GM21529 (cell line): ENCODE data around the gene MGMT.
A peak's percentile ranks its signal among the peaks of the same experiment; 100 is the strongest.

ENCODE experiments used
- ATAC-seq: cut with Tn5 transposase; IDR thresholded peaks from one replicate; pipeline ENCODE4 v1.9.1; 2021; ENCODE audit not compliant: unreplicated experiment

MGMT gene

DNA sequence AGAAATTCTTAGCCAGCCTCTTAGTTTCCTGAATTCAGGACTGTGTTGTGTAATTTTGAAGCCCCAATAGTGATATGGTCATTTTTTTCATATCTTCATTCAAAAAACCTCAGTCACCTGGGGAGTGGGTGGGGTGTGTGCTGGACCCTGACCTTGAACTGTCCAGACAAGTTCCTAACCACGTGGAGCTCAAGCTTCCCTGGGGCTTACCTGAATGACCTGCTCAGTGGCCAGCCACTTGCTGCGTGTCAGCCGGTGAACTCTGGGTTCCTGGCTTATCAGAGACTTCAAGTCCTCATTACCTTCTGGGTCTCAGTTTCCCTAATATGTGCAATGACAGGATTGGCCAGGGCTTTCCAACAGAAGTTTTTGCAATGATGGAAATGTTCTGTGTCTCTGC lies 27.1 kb downstream of the MGMT start:
- ATAC-seq, result no peak

GRCh38 chr10:129494740-129495139 lies 27.7 kb downstream of the MGMT start:
- ATAC-seq, result no peak

DNA sequence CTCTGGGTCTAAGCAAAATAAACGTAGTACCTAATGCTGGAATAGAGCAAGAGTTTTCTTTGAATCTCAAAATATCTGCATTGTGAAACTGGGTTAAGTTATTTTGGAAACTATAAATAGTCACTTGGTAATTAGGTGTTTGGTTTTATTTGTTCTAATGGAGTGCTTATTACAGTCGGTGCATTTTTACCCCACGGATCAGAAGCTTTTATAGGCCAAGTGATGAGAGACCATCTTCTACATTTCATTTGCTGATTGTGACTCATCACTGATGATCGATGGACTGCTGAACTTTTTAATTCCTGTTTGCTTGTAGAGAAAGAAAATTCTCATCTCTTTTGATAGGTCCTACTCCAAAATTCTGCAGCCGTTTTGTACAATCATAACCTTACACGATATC lies 28.2 kb downstream of the MGMT start:
- no peak for ATAC-seq

DNA sequence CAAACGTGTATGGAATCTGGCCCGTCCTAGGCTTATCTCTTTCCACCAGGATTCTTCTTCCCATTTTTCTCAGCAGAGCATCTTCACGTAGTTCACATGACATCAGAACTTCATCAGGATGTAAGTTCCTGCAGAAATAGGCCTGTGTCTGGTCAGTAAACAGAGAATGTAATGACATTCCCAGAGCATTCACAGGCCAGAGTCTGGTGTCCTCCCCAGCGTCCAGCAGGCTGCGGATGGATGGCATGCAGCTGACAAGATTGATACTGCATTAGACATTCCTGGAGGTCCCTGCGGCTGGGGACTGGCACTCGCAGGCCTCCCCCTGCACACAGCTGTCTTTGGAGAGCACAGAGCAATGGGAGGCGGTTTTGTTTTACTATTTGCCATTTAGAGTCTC lies 28.7 kb downstream of the MGMT start:
- ATAC-seq, result no peak

DNA sequence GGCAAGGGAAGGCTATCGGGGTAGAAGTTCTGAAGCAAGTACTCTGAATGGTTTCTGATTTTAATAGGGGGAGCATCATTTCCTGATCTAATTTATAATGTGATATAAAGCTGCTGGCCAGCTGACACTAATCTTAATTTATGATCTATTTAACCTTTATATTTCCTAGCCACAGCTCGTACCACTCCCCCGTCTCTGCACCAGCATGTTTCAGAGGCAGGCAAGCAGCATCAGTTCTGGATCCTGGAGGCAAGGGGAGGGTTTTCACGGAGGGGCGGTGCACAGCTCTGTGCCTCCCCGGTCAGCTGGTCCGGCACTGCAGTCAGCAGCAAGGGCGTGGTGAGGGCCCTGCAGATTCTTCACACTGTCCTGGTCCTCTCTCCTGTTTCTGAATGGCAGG lies 30.0 kb downstream of the MGMT start:
- ATAC-seq, result no peak

DNA sequence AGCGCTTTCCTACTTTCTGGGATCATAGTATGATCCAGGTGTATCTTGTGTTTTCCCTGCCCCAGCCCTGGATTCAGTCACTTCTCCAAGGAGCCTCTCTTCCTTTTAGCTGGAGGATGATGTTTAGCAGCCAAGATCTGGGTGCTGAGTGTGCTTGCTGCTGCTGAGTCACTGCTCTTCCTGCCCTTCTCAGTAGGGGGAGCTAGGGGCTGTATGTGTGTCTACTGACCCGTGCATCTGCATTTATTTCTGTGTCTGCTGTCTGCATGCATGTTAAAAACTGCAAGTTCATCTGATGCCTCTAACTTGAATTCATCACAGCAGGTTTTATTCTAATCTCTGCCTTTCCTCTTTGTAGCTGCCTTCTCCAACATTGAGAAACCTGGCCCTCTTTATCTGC lies 31.6 kb downstream of the MGMT start:
- no peak for ATAC-seq

DNA sequence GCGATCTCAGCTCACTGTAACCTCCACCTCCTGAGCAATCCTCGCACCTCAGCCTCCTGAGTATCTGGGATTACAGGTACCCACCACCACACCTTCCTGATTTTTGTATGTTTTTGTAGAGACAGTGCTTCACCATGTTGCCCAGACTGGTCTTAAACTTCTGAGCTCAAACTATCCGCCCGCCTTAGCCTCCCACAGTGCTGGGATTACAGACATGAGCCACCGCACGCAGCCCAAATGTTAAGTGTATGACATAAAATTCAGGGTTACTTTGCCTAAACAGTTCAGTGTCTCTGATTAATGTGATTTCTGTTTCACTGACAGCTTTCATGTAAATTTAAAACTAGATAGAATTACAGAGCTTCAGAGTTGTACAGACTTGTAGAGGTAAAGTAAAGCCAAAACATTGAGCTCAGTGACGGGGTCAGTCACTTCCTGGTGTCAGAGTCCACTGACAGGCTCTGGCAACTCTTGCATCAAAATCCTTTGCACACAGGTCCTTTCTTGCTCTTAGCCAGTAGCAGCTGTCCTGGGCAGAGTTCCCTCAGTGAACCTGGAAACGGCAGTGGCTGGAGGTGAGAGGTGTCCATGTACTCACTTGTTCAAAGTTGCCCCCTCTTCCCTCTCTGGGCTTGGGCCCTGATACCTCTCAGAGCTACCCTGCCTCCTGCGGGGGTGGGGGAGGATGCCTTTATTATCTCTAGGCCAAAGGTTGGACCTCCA lies 33.7 kb downstream of the MGMT start:
- no peak for ATAC-seq

- ATAC-seq, result peak; percentile 97
These were observed 34.8 kb downstream of the MGMT start for GRCh38 chr10:129501652-129502436.

- ATAC-seq, result no peak
These were observed 35.4 kb downstream of the MGMT start for GRCh38 chr10:129502448-129502847.

DNA sequence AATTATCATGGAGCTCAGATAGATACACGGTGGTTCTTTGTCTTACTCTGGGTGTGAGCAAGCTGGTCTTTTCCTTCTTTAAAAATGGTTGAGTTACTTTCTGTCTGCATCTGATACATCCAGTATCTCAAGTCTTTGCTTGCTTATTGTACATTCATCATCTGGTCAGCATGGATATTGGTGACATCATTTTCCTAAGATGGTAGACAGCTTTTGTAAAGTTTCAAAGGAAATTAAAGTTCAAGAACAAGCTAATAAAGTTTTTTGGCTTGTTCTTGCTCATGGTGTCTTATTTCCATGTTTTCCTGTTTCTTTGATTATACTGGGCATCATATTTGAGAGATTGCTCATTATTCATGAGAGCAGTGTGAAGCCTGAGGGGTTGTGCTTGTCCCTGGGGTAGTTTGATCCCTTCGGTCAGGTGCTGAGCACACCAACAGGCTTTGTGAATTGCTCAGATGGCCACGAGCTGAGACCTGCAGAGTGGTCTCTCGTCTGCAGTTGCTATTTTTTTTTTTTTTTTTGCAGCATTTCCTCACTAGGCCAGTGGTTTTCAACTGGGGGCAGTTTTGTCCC lies 38.5 kb downstream of the MGMT start:
- ATAC-seq, result no peak

- ATAC-seq, result no peak
These were observed 39.2 kb downstream of the MGMT start for GRCh38 chr10:129506101-129506797.

- no peak for ATAC-seq
These were observed 40.3 kb downstream of the MGMT start for GRCh38 chr10:129507216-129507889.

GRCh38 chr10:129509155-129509554 lies 42.1 kb downstream of the MGMT start:
- no peak for ATAC-seq

DNA sequence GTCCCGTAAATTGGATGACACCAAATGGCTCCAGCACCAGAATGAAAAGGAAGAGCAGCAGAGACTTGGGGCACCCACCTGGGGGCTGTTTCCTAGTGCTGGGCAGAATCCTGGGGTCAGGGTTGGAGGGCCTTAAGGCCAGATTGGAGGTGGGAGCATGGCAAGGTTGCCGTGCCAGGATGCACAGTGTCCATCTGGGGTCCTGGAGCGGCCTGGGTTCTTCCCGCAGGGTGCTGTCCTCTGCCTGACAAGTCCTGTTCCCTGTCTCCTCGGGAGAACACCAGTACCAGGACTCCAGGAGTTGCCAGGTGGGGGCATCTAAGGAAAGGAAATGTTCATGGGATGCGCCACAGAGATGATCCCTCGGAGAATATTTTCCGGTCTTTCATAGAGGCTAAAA lies 42.8 kb downstream of the MGMT start:
- no peak for ATAC-seq

- no peak for ATAC-seq
These were observed 44.0 kb downstream of the MGMT start for GRCh38 chr10:129511086-129511485.

GRCh38 chr10:129511758-129512157 lies 44.7 kb downstream of the MGMT start:
- ATAC-seq, result no peak

GRCh38 chr10:129513312-129513711 lies 46.3 kb downstream of the MGMT start:
- ATAC-seq, result no peak

- no peak for ATAC-seq
These were observed 47.8 kb downstream of the MGMT start for GRCh38 chr10:129514568-129515451.

- no peak for ATAC-seq
These were observed 50.0 kb downstream of the MGMT start for GRCh38 chr10:129516846-129517679.
